ENCODE results near the gene PARP9.
A peak's percentile ranks its signal among the peaks of the same experiment; 100 is the strongest.

The PARP9 gene

DNA sequence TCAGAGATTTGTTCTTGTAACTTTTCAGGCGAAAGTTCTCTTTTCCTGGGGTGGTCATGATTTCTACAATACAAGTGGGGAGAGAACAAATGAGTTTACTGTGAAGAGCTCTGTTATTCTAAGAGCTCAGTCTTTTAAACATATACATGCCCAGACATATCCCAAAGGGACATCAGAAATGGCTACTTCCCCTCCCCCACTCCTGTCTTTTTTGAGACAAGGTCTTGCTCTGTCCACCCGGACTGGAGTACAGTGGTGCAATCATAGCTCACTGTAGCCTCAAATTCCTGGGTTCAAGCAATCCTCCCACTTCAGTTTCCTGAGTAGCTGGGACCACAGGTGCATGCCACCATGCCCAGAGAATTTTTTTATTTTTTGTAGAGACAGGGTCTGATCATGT, 67.6 kb downstream of the PARP9 start:
- Mint-ChIP-seq H3K36me3 (peaks cover 58% of the 10 kb centered on the region), H3K9me3 (no peaks in the 10 kb centered on the region), H3K4me1 (peaks cover 42% of the 10 kb centered on the region), H3K27ac (no peak overlapping the region), H3K4me3 (no peak overlapping the region)
- ATAC-seq (no peak), DNase-seq (ENCODE audit: low spot score in 2 of 2) (no peak)

DNA sequence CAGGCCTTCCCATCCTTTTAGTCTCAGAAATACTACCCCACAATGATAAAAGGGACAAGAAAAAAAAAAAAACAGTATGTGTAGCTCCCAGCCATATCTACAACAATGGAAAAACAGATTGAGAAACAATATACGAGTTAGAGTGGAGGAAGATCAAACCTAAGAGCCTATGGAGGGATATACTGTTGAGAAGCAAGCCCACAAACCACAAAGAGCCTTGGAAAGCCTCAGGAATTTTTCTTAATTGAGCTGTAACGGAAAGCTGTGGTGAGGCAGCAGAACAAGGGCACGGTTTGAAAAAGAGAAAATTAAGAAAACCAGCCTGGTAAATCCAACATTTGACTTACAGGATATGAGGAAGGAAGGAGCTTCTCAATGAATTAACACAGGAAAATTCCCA, 70.8 kb downstream of the PARP9 start:
- Mint-ChIP-seq H3K4me3 (no peak overlapping the region), H3K9me3 (no peaks in the 10 kb centered on the region), H3K4me1 (peaks cover 39% of the 10 kb centered on the region), H3K27ac (no peak overlapping the region), H3K36me3 (peaks cover 71% of the 10 kb centered on the region)
- ATAC-seq = no peak
- DNase-seq (ENCODE audit: low spot score in 2 of 2) = no peak

DNA sequence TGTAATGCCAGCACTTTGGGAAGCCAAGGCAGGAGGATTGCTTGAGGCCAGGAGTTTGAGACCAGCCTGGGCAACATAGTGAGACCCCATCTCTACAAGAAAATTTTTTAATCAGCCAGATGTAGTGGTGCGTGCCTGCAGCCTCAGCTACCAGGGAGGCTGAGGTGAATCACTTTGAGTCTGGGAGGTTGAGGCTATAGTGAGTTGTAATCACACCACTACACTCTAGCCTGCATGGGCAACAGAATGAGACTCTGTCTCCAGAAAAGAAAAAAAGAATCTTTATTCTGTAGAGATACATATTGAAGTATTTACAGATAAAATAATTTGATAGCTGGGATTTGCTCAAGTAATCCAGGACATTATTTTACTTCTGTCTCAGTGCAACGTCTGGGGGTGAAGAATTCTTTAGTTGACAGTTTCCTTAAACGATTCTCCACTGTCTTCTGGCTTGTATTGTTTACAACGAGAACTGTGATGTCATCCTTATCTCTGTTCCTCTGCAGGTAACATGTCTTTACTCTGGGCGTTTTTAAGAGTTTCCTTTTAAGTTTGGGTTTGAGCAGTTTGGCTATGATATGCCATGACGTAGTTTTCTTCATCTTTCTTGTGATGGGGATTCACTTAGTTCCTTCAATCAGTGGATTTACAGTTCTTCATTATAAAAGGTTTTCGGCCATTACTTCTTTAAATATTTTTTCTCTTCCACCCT, 75.7 kb downstream of the PARP9 start:
- peak; percentile 65 for ATAC-seq
- Mint-ChIP-seq H3K9me3 (no peaks in the 10 kb centered on the region), H3K27ac (no peak overlapping the region), H3K4me1 (peaks cover 33% of the 10 kb centered on the region), H3K36me3 (peaks cover 34% of the 10 kb centered on the region), H3K4me3 (no peak overlapping the region)
- no peak for DNase-seq (ENCODE audit: low spot score in 2 of 2)

DNA sequence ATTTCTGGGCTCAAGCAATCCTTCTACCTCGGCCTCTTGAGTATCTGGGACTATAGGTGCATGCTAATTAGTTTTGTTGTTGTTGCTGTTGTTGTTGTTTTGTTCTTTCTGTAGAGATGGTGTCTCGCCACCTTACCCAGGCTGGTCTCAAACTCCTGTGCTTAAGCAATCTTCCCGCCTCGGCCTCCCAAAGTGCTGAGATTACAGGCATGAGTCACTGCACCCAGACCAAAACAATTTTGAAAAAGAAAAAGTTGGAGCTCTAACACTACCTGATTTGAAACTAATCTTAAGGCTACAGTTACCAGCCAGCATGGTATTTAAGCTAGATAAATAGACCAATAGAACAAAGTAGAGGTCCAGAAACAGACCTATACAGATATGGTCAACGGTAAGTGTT, 79.1 kb downstream of the PARP9 start:
- ATAC-seq (no peak), DNase-seq (ENCODE audit: low spot score in 2 of 2) (no peak)
- no peak overlapping the region for H3K4me3 Mint-ChIP-seq
- peaks cover 56% of the 10 kb centered on the region for H3K4me1 Mint-ChIP-seq
- peaks cover 13% of the 10 kb centered on the region for H3K36me3 Mint-ChIP-seq
- no peak overlapping the region for H3K27ac Mint-ChIP-seq
- H3K9me3 Mint-ChIP-seq = no peaks in the 10 kb centered on the region

DNA sequence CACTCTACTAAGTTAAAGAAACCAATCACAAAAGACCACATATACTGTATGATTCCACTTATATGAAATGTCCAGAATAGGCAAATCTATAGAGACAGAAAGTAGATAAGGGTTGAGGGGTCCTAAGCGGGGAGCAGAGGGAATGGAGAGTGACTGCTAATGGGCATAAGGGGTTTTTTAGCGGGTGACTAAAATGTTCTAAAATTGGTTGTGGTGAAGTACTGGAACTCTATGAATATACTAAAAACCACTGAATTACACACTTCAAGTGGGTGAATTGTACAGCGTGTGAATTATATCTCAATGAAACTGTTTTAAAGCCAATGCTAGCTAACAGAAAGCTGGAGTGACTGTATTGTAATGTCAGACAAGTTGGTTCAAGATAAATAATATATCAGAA, 82.7 kb downstream of the PARP9 start:
- Mint-ChIP-seq H3K4me3 (no peak overlapping the region), H3K9me3 (no peaks in the 10 kb centered on the region), H3K27ac (no peak overlapping the region), H3K36me3 (peaks cover 7% of the 10 kb centered on the region), H3K4me1 (peaks cover 44% of the 10 kb centered on the region)
- ATAC-seq = peak; percentile 87
- no peak for DNase-seq (ENCODE audit: low spot score in 2 of 2)
